Testis (tissue), 3 donors: ENCODE measurements around the gene ZEB2. TPM values are rescaled to one million over a fixed set of nuclear protein-coding genes. Genes with fewer than 3 reads are reported as not detected.

Source experiments
- DNase-seq: peaks from one replicate; pipeline ENCODE4 v3.0.0-alpha.2; 2019
- H3K27ac ChIP-seq, 2 donors: fragments of 200-600 bp; sonication (generic); one replicate each; pipeline ENCODE4 v1.5.1; 2019
- H3K27me3 ChIP-seq: fragments of 200-600 bp; sonication (generic); one replicate; pipeline ENCODE4 v1.5.1; 2019
- H3K36me3 ChIP-seq: fragments of 200-600 bp; sonication (generic); one replicate; pipeline ENCODE4 v1.5.1; 2017; ENCODE audit warnings: low read depth; ENCODE audit errors: missing control alignments
- H3K4me1 ChIP-seq: fragments of 200-600 bp; sonication (generic); one replicate; pipeline ENCODE4 v1.5.1; 2019
- H3K4me3 ChIP-seq, 2 donors: fragments of 200-600 bp; sonication (generic); one replicate each; pipeline ENCODE4 v1.5.1; 2017 to 2019
- H3K9me3 ChIP-seq: fragments of 200-600 bp; sonication (generic); one replicate; pipeline ENCODE4 v1.5.1; 2017
- POLR2A ChIP-seq: fragments of 450-650 bp; IDR thresholded peaks from one replicate; pipeline ENCODE4 v1.6.1; 2017; ENCODE audit warnings: antibody characterized with exemption, mild to moderate bottlenecking, moderate library complexity
- WGBS, 2 donors: methylation state at CpG; one replicate each; pipeline ENCODE4 v1.1.5; 2018; 5-methylcytosine and 5-hydroxymethylcytosine counted together
- intact Hi-C: fragments of 100-400 bp; cut with DNase I; formaldehyde crosslinking; loops from one replicate; pipeline ENCODE4 v1.15.1; 2023; ENCODE audit warnings: low total_unique reads
- polyA plus RNA-seq: library from polyadenylated mRNA; stranded (reverse); fragments of 350-450 nt; fragmentation: Illumina TruSeq; extraction: RNeasy Lipid Tissue Mini Kit (QIAGEN cat#74804); gene quantifications from one replicate; pipeline ENCODE4 v1.2.3, GENCODE V29; 2014; ENCODE audit warnings: low read depth, low replicate concordance; ENCODE audit not compliant: insufficient read depth
- total RNA-seq, 2 donors: library from RNA; depleted of rRNA; stranded (reverse); fragments of >200 nt; gene quantifications; one replicate each; pipeline ENCODE4 v1.2.3, GENCODE V29; 2016
- TF ChIP-seq, protein P1 (sequence below), 3 experiments: fragments of 450-650 bp in 2 of 3; fragments of 200-600 bp in 1 of 3; sonication (generic) in 1 of 3; IDR thresholded peaks; one replicate each; pipeline ENCODE4 v1.5.1; 2016 to 2019; ENCODE audit warnings: antibody characterized with exemption in 3 of 3, mild to moderate bottlenecking in 2 of 3, moderate library complexity in 1 of 3

Gene ZEB2
- total and polyA plus RNA-seq, 3 donors from 2014 or later: 38.7 to 96.4 (median 87.8) TPM

DNA sequence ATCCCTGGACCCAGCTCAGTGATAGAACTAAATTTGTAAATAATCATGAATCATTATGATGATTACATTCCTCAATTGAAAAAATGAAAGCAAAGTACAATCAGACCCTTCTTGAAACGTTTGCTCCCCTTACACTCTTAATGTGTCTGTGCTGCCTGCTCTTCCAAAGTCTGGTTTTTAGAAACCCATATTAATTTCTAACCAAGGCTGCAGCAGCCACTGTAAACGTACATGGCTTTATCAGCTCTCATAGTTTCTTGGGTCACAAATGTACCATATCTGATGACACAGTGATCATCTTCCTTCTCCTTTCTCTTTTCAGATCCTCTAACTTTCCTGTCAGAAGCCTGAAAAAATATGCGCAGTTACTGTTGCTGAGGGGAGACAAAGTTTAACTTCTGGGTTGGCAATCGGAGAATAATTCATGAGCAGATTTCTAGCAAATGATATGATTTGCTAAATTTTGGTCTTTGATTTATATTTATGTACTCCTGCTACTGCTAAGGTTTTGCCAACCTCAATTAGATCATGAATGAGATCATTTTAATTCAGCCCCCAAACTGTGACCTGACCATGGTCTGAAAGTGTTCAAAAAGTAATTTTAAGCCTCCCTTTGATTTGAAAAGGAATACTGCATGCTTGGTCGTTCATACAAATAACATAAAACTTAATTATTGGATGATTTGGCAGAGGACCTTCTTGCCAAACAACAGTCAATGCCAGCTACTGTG, 12.3 kb downstream of the ZEB2 start:
- DNase-seq: no peak
- intact Hi-C loops: no loop called here
- H3K36me3 ChIP-seq: no peaks in the 10 kb centered on the region
- WGBS, 2 donors: 37 to 38% methylated on average over 5 of the region's 5 CpGs
- H3K9me3 ChIP-seq: no peaks in the 10 kb centered on the region
- no peak overlapping the region for H3K4me3 ChIP-seq
- peaks cover 85% of the 10 kb centered on the region for H3K4me1 ChIP-seq
- peak overlapping the region; percentile 99 to 100 for H3K27ac ChIP-seq
- H3K27me3 ChIP-seq: no peaks in the 10 kb centered on the region
- no peak for TF ChIP-seq POLR2A
- TF ChIP-seq, protein P1, sequence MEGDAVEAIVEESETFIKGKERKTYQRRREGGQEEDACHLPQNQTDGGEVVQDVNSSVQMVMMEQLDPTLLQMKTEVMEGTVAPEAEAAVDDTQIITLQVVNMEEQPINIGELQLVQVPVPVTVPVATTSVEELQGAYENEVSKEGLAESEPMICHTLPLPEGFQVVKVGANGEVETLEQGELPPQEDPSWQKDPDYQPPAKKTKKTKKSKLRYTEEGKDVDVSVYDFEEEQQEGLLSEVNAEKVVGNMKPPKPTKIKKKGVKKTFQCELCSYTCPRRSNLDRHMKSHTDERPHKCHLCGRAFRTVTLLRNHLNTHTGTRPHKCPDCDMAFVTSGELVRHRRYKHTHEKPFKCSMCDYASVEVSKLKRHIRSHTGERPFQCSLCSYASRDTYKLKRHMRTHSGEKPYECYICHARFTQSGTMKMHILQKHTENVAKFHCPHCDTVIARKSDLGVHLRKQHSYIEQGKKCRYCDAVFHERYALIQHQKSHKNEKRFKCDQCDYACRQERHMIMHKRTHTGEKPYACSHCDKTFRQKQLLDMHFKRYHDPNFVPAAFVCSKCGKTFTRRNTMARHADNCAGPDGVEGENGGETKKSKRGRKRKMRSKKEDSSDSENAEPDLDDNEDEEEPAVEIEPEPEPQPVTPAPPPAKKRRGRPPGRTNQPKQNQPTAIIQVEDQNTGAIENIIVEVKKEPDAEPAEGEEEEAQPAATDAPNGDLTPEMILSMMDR (IDR thresholded peaks at IDR 0.05): no peak

DNA sequence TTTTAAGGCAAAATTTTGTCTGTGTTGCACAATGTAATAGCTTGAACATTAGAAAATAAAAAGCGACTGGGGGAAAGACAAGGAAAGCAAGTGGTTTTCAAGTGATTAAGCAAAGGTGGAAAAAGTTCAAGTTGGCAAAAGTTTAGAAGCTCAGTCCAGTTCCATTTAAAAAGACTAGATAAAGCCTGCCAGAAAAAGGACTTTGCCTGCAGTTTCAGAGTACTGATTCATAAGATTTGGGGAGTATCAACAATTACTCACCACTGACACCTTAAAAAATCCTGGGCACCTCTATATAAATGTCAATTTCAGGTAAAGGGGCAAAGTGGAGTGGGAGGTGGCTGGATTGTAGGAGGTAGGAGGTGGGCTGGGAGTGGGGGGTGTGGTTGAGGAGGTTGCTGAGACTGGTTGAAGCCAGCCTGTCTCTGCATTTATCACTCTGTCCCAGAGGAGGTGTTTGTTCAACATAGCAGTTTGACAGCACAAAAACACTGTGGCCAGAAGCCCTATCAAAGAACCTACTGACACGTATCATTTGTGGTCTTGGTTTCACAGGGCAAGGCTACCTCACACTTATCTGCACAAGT, 14.6 kb downstream of the ZEB2 start:
- WGBS, 2 donors: 33 to 42% methylated on average over 2 of the region's 2 CpGs

DNA sequence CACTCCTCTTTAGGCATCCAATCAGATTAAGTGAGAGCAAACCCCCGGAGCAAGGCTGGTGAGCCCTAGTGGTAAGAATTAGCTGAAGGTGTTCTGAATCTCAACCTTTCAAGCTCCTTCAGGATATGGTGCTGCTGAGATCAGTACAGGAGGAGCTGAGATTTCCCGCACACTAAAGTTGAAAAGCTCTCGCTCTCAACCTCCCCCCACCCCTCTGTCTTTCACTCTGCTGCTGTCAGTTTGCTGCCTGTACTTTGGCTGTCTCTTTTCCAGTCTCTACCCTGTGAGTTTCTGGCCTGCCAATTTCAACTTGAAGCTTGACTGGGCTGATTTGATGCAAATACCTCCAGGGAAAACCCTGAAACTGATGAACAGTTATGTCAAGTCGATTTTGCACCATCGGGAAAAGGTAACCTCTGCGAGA, 15.7 kb downstream of the ZEB2 start:
- Histone ChIP-seq H3K4me3 (no peak overlapping the region), H3K27ac (peak overlapping the region; percentile 63 to 99), H3K27me3 (no peaks in the 10 kb centered on the region), H3K4me1 (peaks cover 58% of the 10 kb centered on the region), H3K9me3 (no peaks in the 10 kb centered on the region), H3K36me3 (no peaks in the 10 kb centered on the region)
- no peak for DNase-seq
- intact Hi-C loops: no loop called here
- WGBS, 2 donors: 46 to 60% methylated on average over 6 of the region's 6 CpGs
- TF ChIP-seq, protein P1 (IDR thresholded peaks at IDR 0.05): peak in 1 of 3 experiments; percentile 2
- TF ChIP-seq POLR2A: no peak

More for the DNA sequence above, 14.6 kb downstream of the ZEB2 start:
- intact Hi-C loops: no loop called here
- DNase-seq: no peak
- Histone ChIP-seq H3K9me3 (no peaks in the 10 kb centered on the region), H3K4me1 (peaks cover 69% of the 10 kb centered on the region), H3K27ac (peak overlapping the region; percentile 63 to 99), H3K4me3 (no peak overlapping the region), H3K27me3 (no peaks in the 10 kb centered on the region), H3K36me3 (no peaks in the 10 kb centered on the region)
- TF ChIP-seq POLR2A: no peak
- TF ChIP-seq, protein P1 (IDR thresholded peaks at IDR 0.05): no peak

DNA sequence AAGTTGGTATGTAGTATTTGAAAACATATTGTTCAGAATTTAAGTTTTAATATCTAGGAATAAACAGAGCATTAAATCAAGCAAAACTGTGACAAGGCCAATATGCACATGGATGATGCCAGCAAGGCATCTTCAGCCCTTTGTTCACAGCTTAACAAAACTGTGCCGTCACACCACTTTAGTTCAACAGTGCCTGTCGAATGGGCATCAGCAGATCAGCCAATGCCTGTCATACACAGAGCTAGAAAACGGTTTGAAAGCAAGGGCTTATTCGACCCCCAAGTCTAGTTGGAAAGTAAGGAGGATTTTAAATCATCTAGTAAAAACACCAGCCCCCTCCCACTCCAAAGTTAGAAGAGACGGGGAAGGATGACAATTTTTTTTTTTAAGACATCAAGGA, 16.7 kb downstream of the ZEB2 start:
- intact Hi-C loops: no loop called here
- Histone ChIP-seq H3K4me3 (no peak overlapping the region), H3K27me3 (no peaks in the 10 kb centered on the region), H3K9me3 (no peaks in the 10 kb centered on the region), H3K4me1 (peaks cover 51% of the 10 kb centered on the region), H3K36me3 (no peaks in the 10 kb centered on the region), H3K27ac (peak overlapping the region; percentile 29 to 99)
- 66 to 70% methylated on average over 5 of the region's 5 CpGs for WGBS, 2 donors
- TF ChIP-seq, protein P1 (IDR thresholded peaks at IDR 0.05): no peak
- no peak for TF ChIP-seq POLR2A
- no peak for DNase-seq
